HepG2 (cell line): ENCODE measurements around the gene TRIM10. TPM values are rescaled to one million over a fixed set of nuclear protein-coding genes. Genes with fewer than 3 reads are reported as not detected.

ENCODE experiments used
- BORCS8-MEF2B ChIP-seq: sonication (generic); formaldehyde crosslinking; IDR thresholded peaks from 2 replicates; pipeline ENCODE4 v1.8.0; 2022; ENCODE audit warnings: mild to moderate bottlenecking, missing genetic modification reagents
- BRCA1 ChIP-seq: sonication (generic); formaldehyde crosslinking; IDR thresholded peaks from 2 replicates; pipeline ENCODE4 v1.4.0; 2020; ENCODE audit warnings: missing genetic modification reagents
- KLF11 ChIP-seq: IDR thresholded peaks from 2 replicates; pipeline ENCODE4 v1.6.1; 2016; ENCODE audit warnings: missing compliant biosample characterization
- TBP ChIP-seq: sonication (generic); formaldehyde crosslinking; IDR thresholded peaks from 2 replicates; pipeline ENCODE4 v1.5.0; 2020; ENCODE audit warnings: missing genetic modification reagents
- THAP11 ChIP-seq: IDR thresholded peaks from 2 replicates; pipeline ENCODE4 v1.6.1; 2016; ENCODE audit warnings: missing biosample characterization, missing genetic modification reagents
- ZNF180 ChIP-seq: sonication (generic); formaldehyde crosslinking; IDR thresholded peaks from 2 replicates; pipeline ENCODE4 v1.4.0; 2020; ENCODE audit warnings: low read depth, missing genetic modification reagents, borderline replicate concordance
- ZNF235 ChIP-seq: sonication (generic); formaldehyde crosslinking; IDR thresholded peaks from 2 replicates; pipeline ENCODE4 v1.8.1; 2023; ENCODE audit warnings: mild to moderate bottlenecking, missing genetic modification reagents, borderline replicate concordance
- ZNF546 ChIP-seq: sonication (generic); formaldehyde crosslinking; conservative IDR thresholded peaks from 2 replicates; pipeline ENCODE4 v1.8.1; 2023; ENCODE audit warnings: mild to moderate bottlenecking, missing genetic modification reagents
- ZNF567 ChIP-seq: sonication (generic); formaldehyde crosslinking; IDR thresholded peaks from 2 replicates; pipeline ENCODE4 v1.8.1; 2023; ENCODE audit warnings: mild to moderate bottlenecking, missing genetic modification reagents, borderline replicate concordance
- ZNF720 ChIP-seq: sonication (generic); formaldehyde crosslinking; IDR thresholded peaks from 2 replicates; pipeline ENCODE4 v1.4.0; 2020; ENCODE audit warnings: missing genetic modification reagents
- polyA plus RNA-seq, 8 experiments: library from polyadenylated mRNA; depleted of rRNA in 3 of 8; stranded (reverse) in 7 of 8; unstranded in 1 of 8; fragments of >200 nt; fragmentation: Illumina TruSeq in 4 of 8; extraction: Trizol in 4 of 8; gene quantifications; 2 replicates each; pipeline versions ENCODE4 v1.2.1 to v1.2.3, GENCODE V29; 2011 to 2016; ENCODE audit warnings: low read depth in 4 of 8, missing spikeins in 1 of 8, mixed read lengths in 1 of 8; ENCODE audit not compliant: insufficient read depth in 1 of 8
- total RNA-seq, 5 experiments: library from RNA; depleted of rRNA; stranded (reverse); fragments of >200 nt; fragmentation: Illumina TruSeq; extraction: Trizol; gene quantifications; 2 replicates each; pipeline ENCODE4 v1.2.3, GENCODE V29; 2016; ENCODE audit warnings: low read depth in 1 of 5
- TF ChIP-seq, protein P1 (sequence below): IDR thresholded peaks from 2 replicates; pipeline ENCODE4 v1.6.1; 2016; ENCODE audit warnings: low read depth
- TF ChIP-seq, protein P2 (sequence below): sonication (generic); formaldehyde crosslinking; IDR thresholded peaks from 2 replicates; pipeline ENCODE4 v1.4.0; 2020; ENCODE audit warnings: missing genetic modification reagents, mild to moderate bottlenecking, borderline replicate concordance
- TF ChIP-seq, protein P3 (sequence below): sonication (generic); formaldehyde crosslinking; IDR thresholded peaks from 2 replicates; pipeline ENCODE4 v1.9.0; 2021; ENCODE audit warnings: missing genetic modification reagents, mild to moderate bottlenecking, borderline replicate concordance
- TF ChIP-seq, protein P4 (sequence below): sonication (generic); formaldehyde crosslinking; IDR thresholded peaks from 2 replicates; pipeline ENCODE4 v1.4.0; 2020; ENCODE audit warnings: missing genetic modification reagents, borderline replicate concordance
- TF ChIP-seq, protein P5 (sequence below): sonication (generic); formaldehyde crosslinking; IDR thresholded peaks from 2 replicates; pipeline ENCODE4 v1.4.0; 2020; ENCODE audit warnings: missing genetic modification reagents, borderline replicate concordance
- TF ChIP-seq, protein P6 (sequence below): sonication (generic); formaldehyde crosslinking; IDR thresholded peaks from 2 replicates; pipeline ENCODE4 v1.4.0; 2020; ENCODE audit warnings: mild to moderate bottlenecking, missing genetic modification reagents

Gene TRIM10
- total and polyA plus RNA-seq, 2 of the 13 experiments (the other 11 are each of a cell fraction or from before 2014, with no cell fraction given): 4.1 to 6.8 TPM

DNA sequence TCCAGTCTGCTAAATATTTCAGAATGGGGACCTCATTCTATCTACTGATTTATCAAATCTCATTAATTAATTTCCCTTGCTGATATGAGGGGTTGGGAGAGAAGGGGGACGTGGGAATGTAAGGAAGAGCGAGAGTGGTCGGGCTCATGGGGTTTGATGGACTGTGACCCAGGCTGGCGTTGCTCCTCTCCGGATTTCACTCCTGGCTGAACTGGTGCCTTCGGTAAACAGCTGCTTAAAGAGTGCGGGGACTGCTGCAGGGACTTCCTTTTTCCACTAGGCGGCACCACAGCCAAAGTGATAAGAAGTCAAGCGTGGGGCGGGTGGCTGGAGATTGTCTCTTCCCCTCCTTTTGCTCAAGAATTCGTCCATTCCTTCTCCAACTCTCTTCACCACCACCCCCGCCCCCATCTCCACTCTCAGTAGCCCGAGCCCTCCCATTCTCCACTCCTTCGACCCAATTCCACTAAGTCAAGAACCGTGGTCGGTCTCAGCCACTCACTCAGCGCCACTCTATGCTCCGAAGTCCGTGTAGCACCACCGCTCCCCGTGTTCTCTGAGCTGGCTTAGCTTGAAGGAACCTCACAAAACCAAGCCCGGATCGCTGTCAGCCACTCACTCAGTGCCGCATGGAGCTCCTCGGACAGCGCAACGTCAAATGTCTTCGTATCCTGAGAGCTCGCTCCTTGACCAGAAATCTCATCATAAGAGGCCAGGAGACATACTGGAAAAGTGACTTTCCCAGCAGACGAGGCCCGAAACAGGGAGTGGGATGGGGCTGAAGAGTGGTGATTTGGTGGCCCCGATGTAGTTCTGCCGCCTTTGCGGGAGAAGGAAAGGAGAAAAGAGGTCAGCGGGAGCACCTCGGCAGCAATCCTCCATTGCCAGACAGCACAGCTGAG is 57.8 kb downstream of the TRIM10 start (continued):
- TF ChIP-seq, protein P1, sequence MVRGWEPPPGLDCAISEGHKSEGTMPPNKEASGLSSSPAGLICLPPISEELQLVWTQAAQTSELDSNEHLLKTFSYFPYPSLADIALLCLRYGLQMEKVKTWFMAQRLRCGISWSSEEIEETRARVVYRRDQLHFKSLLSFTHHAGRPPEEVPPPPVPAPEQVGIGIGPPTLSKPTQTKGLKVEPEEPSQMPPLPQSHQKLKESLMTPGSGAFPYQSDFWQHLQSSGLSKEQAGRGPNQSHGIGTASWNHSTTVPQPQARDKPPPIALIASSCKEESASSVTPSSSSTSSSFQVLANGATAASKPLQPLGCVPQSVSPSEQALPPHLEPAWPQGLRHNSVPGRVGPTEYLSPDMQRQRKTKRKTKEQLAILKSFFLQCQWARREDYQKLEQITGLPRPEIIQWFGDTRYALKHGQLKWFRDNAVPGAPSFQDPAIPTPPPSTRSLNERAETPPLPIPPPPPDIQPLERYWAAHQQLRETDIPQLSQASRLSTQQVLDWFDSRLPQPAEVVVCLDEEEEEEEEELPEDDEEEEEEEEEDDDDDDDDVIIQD (CRISPR knock-in tag): peak; percentile 55; the same call in 1 of the 2 replicates
- TF ChIP-seq, protein P2, sequence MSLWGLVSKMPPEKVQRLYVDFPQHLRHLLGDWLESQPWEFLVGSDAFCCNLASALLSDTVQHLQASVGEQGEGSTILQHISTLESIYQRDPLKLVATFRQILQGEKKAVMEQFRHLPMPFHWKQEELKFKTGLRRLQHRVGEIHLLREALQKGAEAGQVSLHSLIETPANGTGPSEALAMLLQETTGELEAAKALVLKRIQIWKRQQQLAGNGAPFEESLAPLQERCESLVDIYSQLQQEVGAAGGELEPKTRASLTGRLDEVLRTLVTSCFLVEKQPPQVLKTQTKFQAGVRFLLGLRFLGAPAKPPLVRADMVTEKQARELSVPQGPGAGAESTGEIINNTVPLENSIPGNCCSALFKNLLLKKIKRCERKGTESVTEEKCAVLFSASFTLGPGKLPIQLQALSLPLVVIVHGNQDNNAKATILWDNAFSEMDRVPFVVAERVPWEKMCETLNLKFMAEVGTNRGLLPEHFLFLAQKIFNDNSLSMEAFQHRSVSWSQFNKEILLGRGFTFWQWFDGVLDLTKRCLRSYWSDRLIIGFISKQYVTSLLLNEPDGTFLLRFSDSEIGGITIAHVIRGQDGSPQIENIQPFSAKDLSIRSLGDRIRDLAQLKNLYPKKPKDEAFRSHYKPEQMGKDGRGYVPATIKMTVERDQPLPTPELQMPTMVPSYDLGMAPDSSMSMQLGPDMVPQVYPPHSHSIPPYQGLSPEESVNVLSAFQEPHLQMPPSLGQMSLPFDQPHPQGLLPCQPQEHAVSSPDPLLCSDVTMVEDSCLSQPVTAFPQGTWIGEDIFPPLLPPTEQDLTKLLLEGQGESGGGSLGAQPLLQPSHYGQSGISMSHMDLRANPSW (CRISPR knock-in tag): peak; percentile 79; the same call in 1 of the 2 replicates
- no peak for TF ChIP-seq ZNF180 (CRISPR knock-in tag)
- no peak for TF ChIP-seq ZNF720 (CRISPR knock-in tag)
- TF ChIP-seq, protein P3, sequence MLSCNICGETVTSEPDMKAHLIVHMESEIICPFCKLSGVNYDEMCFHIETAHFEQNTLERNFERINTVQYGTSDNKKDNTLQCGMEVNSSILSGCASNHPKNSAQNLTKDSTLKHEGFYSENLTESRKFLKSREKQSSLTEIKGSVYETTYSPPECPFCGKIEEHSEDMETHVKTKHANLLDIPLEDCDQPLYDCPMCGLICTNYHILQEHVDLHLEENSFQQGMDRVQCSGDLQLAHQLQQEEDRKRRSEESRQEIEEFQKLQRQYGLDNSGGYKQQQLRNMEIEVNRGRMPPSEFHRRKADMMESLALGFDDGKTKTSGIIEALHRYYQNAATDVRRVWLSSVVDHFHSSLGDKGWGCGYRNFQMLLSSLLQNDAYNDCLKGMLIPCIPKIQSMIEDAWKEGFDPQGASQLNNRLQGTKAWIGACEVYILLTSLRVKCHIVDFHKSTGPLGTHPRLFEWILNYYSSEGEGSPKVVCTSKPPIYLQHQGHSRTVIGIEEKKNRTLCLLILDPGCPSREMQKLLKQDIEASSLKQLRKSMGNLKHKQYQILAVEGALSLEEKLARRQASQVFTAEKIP (CRISPR knock-in tag): no peak
- TF ChIP-seq ZNF235 (CRISPR knock-in tag): no peak
- TF ChIP-seq, protein P4, sequence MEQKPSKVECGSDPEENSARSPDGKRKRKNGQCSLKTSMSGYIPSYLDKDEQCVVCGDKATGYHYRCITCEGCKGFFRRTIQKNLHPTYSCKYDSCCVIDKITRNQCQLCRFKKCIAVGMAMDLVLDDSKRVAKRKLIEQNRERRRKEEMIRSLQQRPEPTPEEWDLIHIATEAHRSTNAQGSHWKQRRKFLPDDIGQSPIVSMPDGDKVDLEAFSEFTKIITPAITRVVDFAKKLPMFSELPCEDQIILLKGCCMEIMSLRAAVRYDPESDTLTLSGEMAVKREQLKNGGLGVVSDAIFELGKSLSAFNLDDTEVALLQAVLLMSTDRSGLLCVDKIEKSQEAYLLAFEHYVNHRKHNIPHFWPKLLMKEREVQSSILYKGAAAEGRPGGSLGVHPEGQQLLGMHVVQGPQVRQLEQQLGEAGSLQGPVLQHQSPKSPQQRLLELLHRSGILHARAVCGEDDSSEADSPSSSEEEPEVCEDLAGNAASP (CRISPR knock-in tag): peak; percentile 53; the same call in 1 of the 2 replicates
- TF ChIP-seq THAP11 (CRISPR knock-in tag): peak; percentile 64
- peak; percentile 91; the same call in 1 of the 2 replicates for TF ChIP-seq ZNF567 (CRISPR knock-in tag)
- no peak for TF ChIP-seq BRCA1 (CRISPR knock-in tag)
- TF ChIP-seq, protein P5, sequence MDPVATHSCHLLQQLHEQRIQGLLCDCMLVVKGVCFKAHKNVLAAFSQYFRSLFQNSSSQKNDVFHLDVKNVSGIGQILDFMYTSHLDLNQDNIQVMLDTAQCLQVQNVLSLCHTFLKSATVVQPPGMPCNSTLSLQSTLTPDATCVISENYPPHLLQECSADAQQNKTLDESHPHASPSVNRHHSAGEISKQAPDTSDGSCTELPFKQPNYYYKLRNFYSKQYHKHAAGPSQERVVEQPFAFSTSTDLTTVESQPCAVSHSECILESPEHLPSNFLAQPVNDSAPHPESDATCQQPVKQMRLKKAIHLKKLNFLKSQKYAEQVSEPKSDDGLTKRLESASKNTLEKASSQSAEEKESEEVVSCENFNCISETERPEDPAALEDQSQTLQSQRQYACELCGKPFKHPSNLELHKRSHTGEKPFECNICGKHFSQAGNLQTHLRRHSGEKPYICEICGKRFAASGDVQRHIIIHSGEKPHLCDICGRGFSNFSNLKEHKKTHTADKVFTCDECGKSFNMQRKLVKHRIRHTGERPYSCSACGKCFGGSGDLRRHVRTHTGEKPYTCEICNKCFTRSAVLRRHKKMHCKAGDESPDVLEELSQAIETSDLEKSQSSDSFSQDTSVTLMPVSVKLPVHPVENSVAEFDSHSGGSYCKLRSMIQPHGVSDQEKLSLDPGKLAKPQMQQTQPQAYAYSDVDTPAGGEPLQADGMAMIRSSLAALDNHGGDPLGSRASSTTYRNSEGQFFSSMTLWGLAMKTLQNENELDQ (CRISPR knock-in tag): no peak
- no peak for TF ChIP-seq TBP (CRISPR knock-in tag)
- TF ChIP-seq BORCS8-MEF2B (CRISPR knock-in tag): peak; percentile 25; the same call in 1 of the 2 replicates
- TF ChIP-seq KLF11 (CRISPR knock-in tag): peak; percentile 75; the same call in 1 of the 2 replicates
- TF ChIP-seq, protein P6, sequence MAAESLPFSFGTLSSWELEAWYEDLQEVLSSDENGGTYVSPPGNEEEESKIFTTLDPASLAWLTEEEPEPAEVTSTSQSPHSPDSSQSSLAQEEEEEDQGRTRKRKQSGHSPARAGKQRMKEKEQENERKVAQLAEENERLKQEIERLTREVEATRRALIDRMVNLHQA (CRISPR knock-in tag): no peak
- no peak for TF ChIP-seq ZNF546 (CRISPR knock-in tag)
